Thyroid gland (tissue), 4 donors: ENCODE data around the gene ARHGEF37.

ENCODE experiments used
- POLR2A ChIP-seq, 2 donors: fragments of 450-650 bp; IDR thresholded peaks; one replicate each; pipeline ENCODE4 v1.6.1; 2017; ENCODE audit warnings: antibody characterized with exemption in 2 of 2, mild to moderate bottlenecking in 2 of 2, moderate library complexity in 1 of 2
- TF ChIP-seq, protein P1 (sequence below), 6 experiments: fragments of 200-600 bp in 3 of 6; fragments of 450-650 bp in 3 of 6; sonication (generic) in 3 of 6; IDR thresholded peaks; one replicate each; pipeline ENCODE4 v1.5.1; 2016 to 2019; ENCODE audit warnings: antibody characterized with exemption in 6 of 6, mild to moderate bottlenecking in 2 of 6, inconsistent platforms in 1 of 6, moderate library complexity in 1 of 6

- TF ChIP-seq, protein P1, sequence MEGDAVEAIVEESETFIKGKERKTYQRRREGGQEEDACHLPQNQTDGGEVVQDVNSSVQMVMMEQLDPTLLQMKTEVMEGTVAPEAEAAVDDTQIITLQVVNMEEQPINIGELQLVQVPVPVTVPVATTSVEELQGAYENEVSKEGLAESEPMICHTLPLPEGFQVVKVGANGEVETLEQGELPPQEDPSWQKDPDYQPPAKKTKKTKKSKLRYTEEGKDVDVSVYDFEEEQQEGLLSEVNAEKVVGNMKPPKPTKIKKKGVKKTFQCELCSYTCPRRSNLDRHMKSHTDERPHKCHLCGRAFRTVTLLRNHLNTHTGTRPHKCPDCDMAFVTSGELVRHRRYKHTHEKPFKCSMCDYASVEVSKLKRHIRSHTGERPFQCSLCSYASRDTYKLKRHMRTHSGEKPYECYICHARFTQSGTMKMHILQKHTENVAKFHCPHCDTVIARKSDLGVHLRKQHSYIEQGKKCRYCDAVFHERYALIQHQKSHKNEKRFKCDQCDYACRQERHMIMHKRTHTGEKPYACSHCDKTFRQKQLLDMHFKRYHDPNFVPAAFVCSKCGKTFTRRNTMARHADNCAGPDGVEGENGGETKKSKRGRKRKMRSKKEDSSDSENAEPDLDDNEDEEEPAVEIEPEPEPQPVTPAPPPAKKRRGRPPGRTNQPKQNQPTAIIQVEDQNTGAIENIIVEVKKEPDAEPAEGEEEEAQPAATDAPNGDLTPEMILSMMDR (IDR thresholded peaks at IDR 0.05): no peak
- no peak for TF ChIP-seq POLR2A (IDR thresholded peaks at IDR 0.05)
Measured at GRCh38 chr5:149683964-149684363, 102.7 kb downstream of the ARHGEF37 start.
